Activated gamma-delta T cell treated with Interleukin-2 at 50 U/mL for 16 hours (primary cell): ENCODE data around the gene MNT.

ENCODE experiments used
- DNase-seq: peaks from one replicate; pipeline ENCODE4 v3.0.0-alpha.2; 2020

The MNT gene

GRCh38 chr17:2394775-2395201, 6.1 kb downstream of the MNT start:
- DNase-seq = no peak

GRCh38 chr17:2393954-2394749, 6.7 kb downstream of the MNT start:
- DNase-seq = no peak

GRCh38 chr17:2393174-2393953, 7.5 kb downstream of the MNT start:
- DNase-seq = peak; percentile 86

GRCh38 chr17:2392252-2393173, 8.3 kb downstream of the MNT start:
- peak; percentile 97 for DNase-seq

GRCh38 chr17:2391597-2392251, 9.1 kb downstream of the MNT start:
- no peak for DNase-seq

- DNase-seq = no peak
Measured at GRCh38 chr17:2390199-2390836, 10.5 kb downstream of the MNT start.

GRCh38 chr17:2388683-2389055, 12.2 kb downstream of the MNT start:
- DNase-seq = no peak

- DNase-seq = no peak
Measured at GRCh38 chr17:2388020-2388682, 12.7 kb downstream of the MNT start.

GRCh38 chr17:2387086-2388019, 13.5 kb downstream of the MNT start:
- no peak for DNase-seq

- DNase-seq = no peak
Measured at GRCh38 chr17:2386400-2387085, 14.3 kb downstream of the MNT start.

GRCh38 chr17:2385240-2386210, 15.3 kb downstream of the MNT start:
- DNase-seq = no peak

GRCh38 chr17:2384439-2385127, 16.3 kb downstream of the MNT start:
- DNase-seq = no peak

- no peak for DNase-seq
Measured at GRCh38 chr17:2383628-2384167, 17.2 kb downstream of the MNT start.

- no peak for DNase-seq
Measured at GRCh38 chr17:2380950-2381649, 19.8 kb downstream of the MNT start.

GRCh38 chr17:2380226-2380922, 20.5 kb downstream of the MNT start:
- no peak for DNase-seq
